SK-N-MC (cell line): ENCODE measurements around the gene OR2H2.

ENCODE experiments used
- EZH2 ChIP-seq: fragments of 200-600 bp; sonication (generic); IDR thresholded peaks from one replicate; pipeline ENCODE4 v1.6.1; 2017; ENCODE audit warnings: antibody characterized with exemption
- FOXP2 ChIP-seq: optimal IDR thresholded peaks from 2 replicates; pipeline ENCODE3; 2011; ENCODE audit warnings: mild to moderate bottlenecking, moderate library complexity; ENCODE audit not compliant: insufficient read depth; ENCODE audit errors: extremely low read length, control extremely low read depth
- POLR2AphosphoS5 ChIP-seq: IDR thresholded peaks from 2 replicates; pipeline ENCODE4 v1.6.1; 2012; ENCODE audit warnings: mild to moderate bottlenecking, low read depth, low read length, borderline replicate concordance

- TF ChIP-seq EZH2: no peak
- no peak for TF ChIP-seq POLR2AphosphoS5
- TF ChIP-seq FOXP2: no peak
Measured at GRCh38 chr6:29591677-29592076, 6.8 kb downstream of the OR2H2 start.
